ENCODE data around the gene ADRA2B.

ADRA2B gene

GRCh38 chr2:96135621-96136020, 19.2 kb upstream of the ADRA2B start:
- Histone ChIP-seq H3K4me3 (replicated peaks; ENCODE audit: insufficient read depth, low read length) (no peak overlapping the region), H3K27me3 (ENCODE audit: insufficient read depth, poor library complexity, severe bottlenecking) (no peaks in the 10 kb centered on the region), H3K27ac (replicated peaks) (no peak overlapping the region)
- TF ChIP-seq POLR2AphosphoS5 (IDR thresholded peaks at IDR 0.05; ENCODE audit: low read depth): no peak
- no peak for DNase-seq (ENCODE audit: low read depth in 1 of 2, low spot score in 1 of 2)

GRCh38 chr2:96135171-96135570, 18.8 kb upstream of the ADRA2B start:
- H3K27me3 ChIP-seq (ENCODE audit: insufficient read depth, poor library complexity, severe bottlenecking): no peaks in the 10 kb centered on the region
- no peak for TF ChIP-seq CTCF (IDR thresholded peaks at IDR 0.05; ENCODE audit: insufficient read depth, low read length)
- no peak for TF ChIP-seq REST (IDR thresholded peaks at IDR 0.05; ENCODE audit: insufficient replicate concordance, low read depth)
- no peak for TF ChIP-seq POLR2AphosphoS5 (IDR thresholded peaks at IDR 0.05; ENCODE audit: low read depth)
- no peak for TF ChIP-seq SPI1 (IDR thresholded peaks at IDR 0.05; ENCODE audit: borderline replicate concordance, low read depth)
- no peak for TF ChIP-seq GABPA (IDR thresholded peaks at IDR 0.05; ENCODE audit: low read depth)
- DNase-seq (ENCODE audit: low read depth in 1 of 2, low spot score in 1 of 2): no peak

GRCh38 chr2:96134421-96134820, 18.1 kb upstream of the ADRA2B start:
- TF ChIP-seq REST (IDR thresholded peaks at IDR 0.05; ENCODE audit: insufficient replicate concordance, low read depth): no peak
- TF ChIP-seq GABPA (IDR thresholded peaks at IDR 0.05; ENCODE audit: low read depth): no peak
- TF ChIP-seq POLR2AphosphoS5 (IDR thresholded peaks at IDR 0.05; ENCODE audit: low read depth): no peak
- TF ChIP-seq SPI1 (IDR thresholded peaks at IDR 0.05; ENCODE audit: borderline replicate concordance, low read depth): no peak
- TF ChIP-seq CTCF (IDR thresholded peaks at IDR 0.05; ENCODE audit: insufficient read depth, low read length): no peak
- DNase-seq (ENCODE audit: low read depth in 1 of 2, low spot score in 1 of 2): no peak
- Histone ChIP-seq H3K27ac (replicated peaks) (no peak overlapping the region), H3K4me3 (replicated peaks; ENCODE audit: insufficient read depth, low read length) (no peak overlapping the region), H3K27me3 (ENCODE audit: insufficient read depth, poor library complexity, severe bottlenecking) (no peaks in the 10 kb centered on the region)

More at GRCh38 chr2:96135171-96135570, 18.8 kb upstream of the ADRA2B start:
- no peak overlapping the region for H3K27ac ChIP-seq (replicated peaks)
- H3K4me3 ChIP-seq (replicated peaks; ENCODE audit: insufficient read depth, low read length): no peak overlapping the region

GRCh38 chr2:96131813-96132745, 15.7 kb upstream of the ADRA2B start:
- H3K4me3 ChIP-seq (replicated peaks; ENCODE audit: insufficient read depth, low read length): no peak overlapping the region
- H3K27me3 ChIP-seq (ENCODE audit: insufficient read depth, poor library complexity, severe bottlenecking): no peaks in the 10 kb centered on the region
- no peak overlapping the region for H3K27ac ChIP-seq (replicated peaks)
- TF ChIP-seq GABPA (IDR thresholded peaks at IDR 0.05; ENCODE audit: low read depth) (no peak), POLR2AphosphoS5 (IDR thresholded peaks at IDR 0.05; ENCODE audit: low read depth) (no peak), CTCF (IDR thresholded peaks at IDR 0.05; ENCODE audit: insufficient read depth, low read length) (no peak), SPI1 (IDR thresholded peaks at IDR 0.05; ENCODE audit: borderline replicate concordance, low read depth) (no peak), REST (IDR thresholded peaks at IDR 0.05; ENCODE audit: insufficient replicate concordance, low read depth) (no peak)
- DNase-seq (ENCODE audit: low read depth in 1 of 2, low spot score in 1 of 2): no peak

All from HL-60 (cell line).